Activated CD4-positive, alpha-beta T cell treated with anti-CD3 and anti-CD28 coated beads, Interleukin-2, amount 10 ng/mL, durations not matched to agents 7 days and 5 days (primary cell): Measurements from ENCODE around the gene CAVIN1. TPM values are rescaled to one million over a fixed set of nuclear protein-coding genes. Genes with fewer than 3 reads are reported as not detected.
"Not testable (repeated sequence)": the region's sequence is repeated elsewhere in the genome, so short reads cannot be mapped to it uniquely, and the experiment has no call there.

ENCODE experiments used
- CTCF ChIA-PET: fragments of 350-600 bp; sonication (Branson Sonifier 250); formaldehyde crosslinking; loops from one replicate; lab custom pipeline; 2021; ENCODE audit warnings: antibody characterized with exemption; lab: Charles Lee
- POLR2A ChIA-PET: fragments of 350-600 bp; sonication (Branson Sonifier 250); formaldehyde crosslinking; loops from one replicate; lab custom pipeline; 2021; ENCODE audit warnings: antibody characterized with exemption; lab: Charles Lee
- DNase-seq: peaks from one replicate; pipeline ENCODE4 v3.0.0-alpha.2; 2020
- H3K27ac Mint-ChIP-seq: one replicate; pipeline ENCODE4 v1.8.0; 2021; ENCODE audit warnings: mild to moderate bottlenecking, moderate library complexity, mixed read lengths
- H3K27me3 Mint-ChIP-seq: one replicate; pipeline ENCODE4 v1.8.0; 2021; ENCODE audit warnings: mixed read lengths
- H3K36me3 Mint-ChIP-seq: one replicate; pipeline ENCODE4 v1.8.0; 2021; ENCODE audit warnings: low read depth, mixed read lengths
- H3K4me1 Mint-ChIP-seq: one replicate; pipeline ENCODE4 v1.8.0; 2021; ENCODE audit warnings: mixed read lengths
- H3K4me3 Mint-ChIP-seq: one replicate; pipeline ENCODE4 v1.8.0; 2021; ENCODE audit warnings: mild to moderate bottlenecking, moderate library complexity, mixed read lengths
- H3K9me3 Mint-ChIP-seq: one replicate; pipeline ENCODE4 v1.8.0; 2021; ENCODE audit warnings: mixed read lengths
- total RNA-seq, 2 experiments: library from RNA; stranded (reverse); gene quantifications; one replicate each; pipeline ENCODE4 v1.2.3, GENCODE V29; 2021

The CAVIN1 gene
- total RNA-seq, 2 experiments from 2014 or later = 1.5 to 1.6 TPM

- peaks cover 37% of the 10 kb centered on the region for H3K27me3 Mint-ChIP-seq
- ChIA-PET POLR2A (no interaction called here), CTCF (interaction anchor here (0.6 to 0.7 kb wide), 2 partner anchors 262 to 396 kb away, joined by 3 to 4 read pairs; no protein-coding TSS in a partner anchor)
Measured at GRCh38 chr17:42453439-42453838, 30.4 kb upstream of the CAVIN1 start.

GRCh38 chr17:42451270-42451669, 28.2 kb upstream of the CAVIN1 start:
- H3K36me3 Mint-ChIP-seq, H3K4me1 Mint-ChIP-seq, H3K27ac Mint-ChIP-seq, H3K4me3 Mint-ChIP-seq, H3K9me3 Mint-ChIP-seq, POLR2A ChIA-PET, DNase-seq: not testable (repeated sequence)
- CTCF ChIA-PET = interaction anchor here (1.0 to 1.3 kb wide), 2 partner anchors 12 to 129 kb away, joined by 3 read pairs; no protein-coding TSS in a partner anchor
- H3K27me3 Mint-ChIP-seq = peaks cover 34% of the 10 kb centered on the region

More at GRCh38 chr17:42453439-42453838, 30.4 kb upstream of the CAVIN1 start:
- peaks cover 19% of the 10 kb centered on the region for H3K4me1 Mint-ChIP-seq
- no peak for DNase-seq
- no peak overlapping the region for H3K4me3 Mint-ChIP-seq
- no peak overlapping the region for H3K27ac Mint-ChIP-seq
- no peaks in the 10 kb centered on the region for H3K9me3 Mint-ChIP-seq
- no peaks in the 10 kb centered on the region for H3K36me3 Mint-ChIP-seq

- H3K4me3 Mint-ChIP-seq, H3K9me3 Mint-ChIP-seq, H3K36me3 Mint-ChIP-seq, DNase-seq, H3K4me1 Mint-ChIP-seq, H3K27ac Mint-ChIP-seq, POLR2A ChIA-PET: not testable (repeated sequence)
- peaks cover 30% of the 10 kb centered on the region for H3K27me3 Mint-ChIP-seq
- CTCF ChIA-PET = interaction anchor here (0.6 to 0.7 kb wide), 2 partner anchors 40 to 1884 kb away, joined by 3 read pairs; no protein-coding TSS in a partner anchor
Measured at GRCh38 chr17:42449838-42450237, 26.8 kb upstream of the CAVIN1 start.

GRCh38 chr17:42449176-42449575, 26.1 kb upstream of the CAVIN1 start:
- H3K4me3 Mint-ChIP-seq, H3K4me1 Mint-ChIP-seq, H3K9me3 Mint-ChIP-seq, H3K36me3 Mint-ChIP-seq, POLR2A ChIA-PET, H3K27ac Mint-ChIP-seq, DNase-seq: not testable (repeated sequence)
- CTCF ChIA-PET = interaction anchor here (0.6 kb wide), 1 partner anchor 1884 kb away, joined by 3 read pairs; no protein-coding TSS in a partner anchor
- peaks cover 25% of the 10 kb centered on the region for H3K27me3 Mint-ChIP-seq

GRCh38 chr17:42442196-42442565, 19.1 kb upstream of the CAVIN1 start:
- Mint-ChIP-seq H3K27ac (no peak overlapping the region), H3K27me3 (peaks cover 16% of the 10 kb centered on the region), H3K4me3 (no peak overlapping the region), H3K36me3 (no peaks in the 10 kb centered on the region), H3K9me3 (no peaks in the 10 kb centered on the region), H3K4me1 (peaks cover 15% of the 10 kb centered on the region)
- POLR2A ChIA-PET = no interaction called here
- CTCF ChIA-PET = interaction anchor here (1.0 to 1.7 kb wide), 3 partner anchors 11 to 19 kb away, joined by 3 to 6 read pairs (median 3); partner anchors contain the start of gene CAVIN1
- no peak for DNase-seq

- CTCF ChIA-PET = interaction anchor here (1.0 to 1.7 kb wide), 4 partner anchors 10 to 86 kb away, joined by 3 to 6 read pairs (median 4); partner anchors contain the start of gene CAVIN1
- Mint-ChIP-seq H3K27ac (no peak overlapping the region), H3K27me3 (peaks cover 16% of the 10 kb centered on the region), H3K9me3 (no peaks in the 10 kb centered on the region), H3K36me3 (no peaks in the 10 kb centered on the region), H3K4me3 (no peak overlapping the region), H3K4me1 (peaks cover 15% of the 10 kb centered on the region)
- no peak for DNase-seq
- POLR2A ChIA-PET = no interaction called here
Measured at GRCh38 chr17:42441371-42442195, 18.5 kb upstream of the CAVIN1 start.

- Mint-ChIP-seq H3K27me3 (peaks cover 14% of the 10 kb centered on the region), H3K27ac (no peak overlapping the region), H3K36me3 (no peaks in the 10 kb centered on the region), H3K4me3 (no peak overlapping the region), H3K9me3 (no peaks in the 10 kb centered on the region), H3K4me1 (peaks cover 13% of the 10 kb centered on the region)
- ChIA-PET POLR2A (no interaction called here), CTCF (interaction anchor here (0.6 to 1.4 kb wide), 4 partner anchors 12 to 301 kb away, joined by 3 to 5 read pairs (median 3); no protein-coding TSS in a partner anchor)
- peak; percentile 59 for DNase-seq
Measured at GRCh38 chr17:42438600-42439567, 15.8 kb upstream of the CAVIN1 start.

- CTCF ChIA-PET = interaction anchor here (1.2 to 1.6 kb wide), 4 partner anchors 8 to 91 kb away, joined by 3 to 5 read pairs (median 3); no protein-coding TSS in a partner anchor
- no peak for DNase-seq
- H3K9me3 Mint-ChIP-seq = no peaks in the 10 kb centered on the region
- no peak overlapping the region for H3K27ac Mint-ChIP-seq
- H3K27me3 Mint-ChIP-seq = peaks cover 20% of the 10 kb centered on the region
- no peak overlapping the region for H3K4me3 Mint-ChIP-seq
- peaks cover 3% of the 10 kb centered on the region for H3K4me1 Mint-ChIP-seq
- no peaks in the 10 kb centered on the region for H3K36me3 Mint-ChIP-seq
- POLR2A ChIA-PET = no interaction called here
Measured at GRCh38 chr17:42436391-42436790, 13.3 kb upstream of the CAVIN1 start.

- Mint-ChIP-seq H3K36me3 (no peaks in the 10 kb centered on the region), H3K27ac (no peak overlapping the region), H3K9me3 (no peaks in the 10 kb centered on the region), H3K27me3 (peaks cover 33% of the 10 kb centered on the region), H3K4me3 (no peak overlapping the region), H3K4me1 (no peaks in the 10 kb centered on the region)
- DNase-seq = no peak
- POLR2A ChIA-PET = no interaction called here
- CTCF ChIA-PET = interaction anchor here (0.6 to 1.6 kb wide), 3 partner anchors 10 to 119 kb away, joined by 3 to 4 read pairs (median 3); no protein-coding TSS in a partner anchor
Measured at GRCh38 chr17:42431758-42432161, 8.7 kb upstream of the CAVIN1 start.

GRCh38 chr17:42429726-42430447, 6.8 kb upstream of the CAVIN1 start:
- no peaks in the 10 kb centered on the region for H3K9me3 Mint-ChIP-seq
- ChIA-PET CTCF (interaction anchor here (0.6 kb wide), 1 partner anchor 58 kb away, joined by 4 read pairs; no protein-coding TSS in a partner anchor), POLR2A (no interaction called here)
- H3K27ac Mint-ChIP-seq = no peak overlapping the region
- DNase-seq = no peak
- H3K4me1 Mint-ChIP-seq = no peaks in the 10 kb centered on the region
- H3K4me3 Mint-ChIP-seq = no peak overlapping the region
- H3K27me3 Mint-ChIP-seq = peaks cover 37% of the 10 kb centered on the region
- no peaks in the 10 kb centered on the region for H3K36me3 Mint-ChIP-seq

GRCh38 chr17:42428141-42428944, 5.3 kb upstream of the CAVIN1 start:
- peak; percentile 57 for DNase-seq
- H3K4me1 Mint-ChIP-seq = peaks cover 1% of the 10 kb centered on the region
- POLR2A ChIA-PET = no interaction called here

More at GRCh38 chr17:42428141-42428944, 5.3 kb upstream of the CAVIN1 start:
- Mint-ChIP-seq H3K36me3 (no peaks in the 10 kb centered on the region), H3K9me3 (no peaks in the 10 kb centered on the region), H3K27me3 (peaks cover 43% of the 10 kb centered on the region), H3K27ac (no peak overlapping the region), H3K4me3 (no peak overlapping the region)
- CTCF ChIA-PET = interaction anchor here (0.9 to 1.4 kb wide), 6 partner anchors 9 to 99 kb away, joined by 3 to 4 read pairs (median 3); no protein-coding TSS in a partner anchor
